Duodenal mucosa (tissue), 2 donors: ENCODE results near the gene CERS6.
"Not testable (repeated sequence)": the region's sequence is repeated elsewhere in the genome, so short reads cannot be mapped to it uniquely, and the experiment has no call there.

Experiments used
- H3K27ac ChIP-seq: one replicate; pipeline ENCODE4 v1.7.0; 2013; ENCODE audit warnings: low read depth, low read length
- H3K27me3 ChIP-seq, 2 donors: one replicate each; pipeline ENCODE4 v1.7.0; 2013; ENCODE audit warnings: low read length in 2 of 2, control low read depth in 1 of 2; ENCODE audit not compliant: insufficient read depth in 2 of 2, control insufficient read depth in 1 of 2
- H3K36me3 ChIP-seq, 2 donors: one replicate each; pipeline ENCODE4 v1.7.0; 2013; ENCODE audit warnings: low read length in 2 of 2, control low read depth in 1 of 2; ENCODE audit not compliant: insufficient read depth in 2 of 2, control insufficient read depth in 1 of 2
- H3K4me1 ChIP-seq, 2 donors: one replicate each; pipeline ENCODE4 v1.7.0; 2013; ENCODE audit warnings: low read length in 2 of 2, control low read depth in 1 of 2; ENCODE audit not compliant: insufficient read depth in 2 of 2, control insufficient read depth in 1 of 2
- H3K4me3 ChIP-seq, 2 donors: one replicate each; pipeline ENCODE4 v1.7.0; 2013; ENCODE audit warnings: low read length in 2 of 2, low read depth in 1 of 2
- H3K9ac ChIP-seq, 2 donors: one replicate each; pipeline ENCODE4 v1.7.0; 2013; ENCODE audit warnings: low read length in 2 of 2, low read depth in 1 of 2
- H3K9me3 ChIP-seq, 2 donors: one replicate each; pipeline ENCODE4 v1.7.0; 2013; ENCODE audit warnings: low read length in 2 of 2, control low read depth in 1 of 2; ENCODE audit not compliant: control insufficient read depth in 1 of 2

The CERS6 gene

GRCh38 chr2:168455645-168456520 lies at the start of gene CERS6:
Gene CERS6 (plus strand): TSS chr2:168456272. CDS start chr2:168456449, 177 bp downstream.
- H3K27ac ChIP-seq, result peak within 1 kb of the TSS; percentile 76

GRCh38 chr2:168412301-168412700 lies 43.8 kb upstream of the CERS6 start:
- not testable (repeated sequence) for H3K4me1 ChIP-seq, H3K27me3 ChIP-seq, H3K36me3 ChIP-seq, H3K4me3 ChIP-seq, H3K9me3 ChIP-seq, H3K27ac ChIP-seq, H3K9ac ChIP-seq

More at GRCh38 chr2:168455645-168456520, at the start of gene CERS6:
- Histone ChIP-seq H3K4me3 (peak within 1 kb of the TSS; percentile 76 to 82), H3K9ac (peak within 1 kb of the TSS; percentile 67 to 76), H3K27me3 (no peaks in the 10 kb centered on the region), H3K36me3 (no peaks in the 10 kb centered on the region), H3K4me1 (peaks cover 8 to 11% of the 10 kb centered on the region in 2 donors), H3K9me3 (peaks cover 0 to 8% of the 10 kb centered on the region in 2 donors)

- not testable (repeated sequence) for H3K27ac ChIP-seq, H3K27me3 ChIP-seq, H3K4me1 ChIP-seq, H3K9me3 ChIP-seq, H3K36me3 ChIP-seq, H3K9ac ChIP-seq, H3K4me3 ChIP-seq
Observed at GRCh38 chr2:168413101-168413500, 43.0 kb upstream of the CERS6 start.

- no peak overlapping the region for H3K27ac ChIP-seq
- H3K36me3 ChIP-seq, result no peaks in the 10 kb centered on the region
- no peaks in the 10 kb centered on the region for H3K27me3 ChIP-seq
- peaks cover 3% of the 10 kb centered on the region in 2 donors for H3K9me3 ChIP-seq
- no peak overlapping the region for H3K9ac ChIP-seq
- no peaks in the 10 kb centered on the region for H3K4me1 ChIP-seq
- H3K4me3 ChIP-seq, result no peak overlapping the region
Observed at GRCh38 chr2:168416555-168416954, 39.5 kb upstream of the CERS6 start.

GRCh38 chr2:168422584-168422983 lies 33.5 kb upstream of the CERS6 start:
- Histone ChIP-seq H3K4me3 (no peak overlapping the region), H3K36me3 (no peaks in the 10 kb centered on the region), H3K27ac (no peak overlapping the region), H3K9me3 (no peaks in the 10 kb centered on the region), H3K27me3 (no peaks in the 10 kb centered on the region), H3K9ac (no peak overlapping the region), H3K4me1 (no peaks in the 10 kb centered on the region)

- Histone ChIP-seq H3K4me3 (no peak overlapping the region), H3K27ac (no peak overlapping the region), H3K9me3 (no peaks in the 10 kb centered on the region), H3K36me3 (no peaks in the 10 kb centered on the region), H3K9ac (no peak overlapping the region), H3K4me1 (no peaks in the 10 kb centered on the region), H3K27me3 (no peaks in the 10 kb centered on the region)
Observed at GRCh38 chr2:168424112-168424951, 31.7 kb upstream of the CERS6 start.

- H3K27me3 ChIP-seq, result no peaks in the 10 kb centered on the region
- no peak overlapping the region for H3K4me3 ChIP-seq
- no peak overlapping the region for H3K27ac ChIP-seq
- H3K36me3 ChIP-seq, result no peaks in the 10 kb centered on the region
- no peaks in the 10 kb centered on the region for H3K4me1 ChIP-seq
- no peak overlapping the region for H3K9ac ChIP-seq
- no peaks in the 10 kb centered on the region for H3K9me3 ChIP-seq
Observed at GRCh38 chr2:168424971-168425370, 31.1 kb upstream of the CERS6 start.

GRCh38 chr2:168426861-168427260 lies 29.2 kb upstream of the CERS6 start:
- no peaks in the 10 kb centered on the region for H3K36me3 ChIP-seq
- H3K4me1 ChIP-seq, result no peaks in the 10 kb centered on the region
- no peak overlapping the region for H3K4me3 ChIP-seq
- H3K27me3 ChIP-seq, result no peaks in the 10 kb centered on the region
- no peaks in the 10 kb centered on the region for H3K9me3 ChIP-seq
- no peak overlapping the region for H3K9ac ChIP-seq
- no peak overlapping the region for H3K27ac ChIP-seq

GRCh38 chr2:168427451-168427850 lies 28.6 kb upstream of the CERS6 start:
- H3K27ac ChIP-seq, result no peak overlapping the region
- H3K36me3 ChIP-seq, result no peaks in the 10 kb centered on the region
- H3K4me1 ChIP-seq, result no peaks in the 10 kb centered on the region
- H3K9me3 ChIP-seq, result no peaks in the 10 kb centered on the region
- H3K27me3 ChIP-seq, result no peaks in the 10 kb centered on the region
- H3K4me3 ChIP-seq, result no peak overlapping the region
- no peak overlapping the region for H3K9ac ChIP-seq

- H3K27me3 ChIP-seq, result no peaks in the 10 kb centered on the region
- no peaks in the 10 kb centered on the region for H3K4me1 ChIP-seq
- H3K9me3 ChIP-seq, result no peaks in the 10 kb centered on the region
- H3K27ac ChIP-seq, result no peak overlapping the region
- no peak overlapping the region for H3K4me3 ChIP-seq
- no peaks in the 10 kb centered on the region for H3K36me3 ChIP-seq
- H3K9ac ChIP-seq, result no peak overlapping the region
Observed at GRCh38 chr2:168428431-168428830, 27.6 kb upstream of the CERS6 start.
